ENCODE measurements around the gene GALNT17. TPM values are rescaled to one million over a fixed set of nuclear protein-coding genes. Genes with fewer than 3 reads are reported as not detected.

GALNT17 gene
- total RNA-seq, 1 experiment from 2014 or later: not detected

DNA sequence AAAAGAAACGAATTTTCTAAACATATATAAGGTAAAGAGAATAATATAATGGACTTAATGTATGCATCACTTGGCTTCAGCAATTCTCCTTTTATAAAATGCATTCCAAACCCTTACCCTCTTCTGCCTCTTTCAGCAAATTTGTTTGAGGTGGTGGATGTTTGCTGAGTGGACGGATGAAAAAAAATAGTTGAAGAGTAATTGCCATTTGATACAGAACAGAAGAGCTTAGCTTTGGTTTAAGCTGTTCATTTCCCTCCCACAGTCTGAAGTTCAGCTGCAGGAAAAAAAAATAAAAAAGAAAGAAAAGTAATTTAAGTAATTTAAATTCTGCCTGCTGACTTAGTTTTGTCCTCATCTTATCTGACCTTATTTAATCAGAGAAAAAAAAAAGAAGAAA lies 138.6 kb downstream of the GALNT17 start:
- no peak overlapping the region for H3K4me2 ChIP-seq
- no TSS peak for BruUV-seq (replicated peaks)
- no peak overlapping the region for H3K4me3 ChIP-seq
- H3K4me1 ChIP-seq (replicated peaks; ENCODE audit: insufficient read depth): no peaks in the 10 kb centered on the region
- no peaks in the 10 kb centered on the region for H3K9me2 ChIP-seq (ENCODE audit: insufficient read depth)
- DNase-seq: no peak
- H3K27me3 ChIP-seq (ENCODE audit: insufficient read depth, low read depth): peaks cover 2% of the 10 kb centered on the region; the same call in 1 of the 2 replicates
- H3K36me3 ChIP-seq (ENCODE audit: low read depth): no peaks in the 10 kb centered on the region
- intact Hi-C loops (cut with micrococcal nuclease; ENCODE audit: unreplicated experiment): no loop called here
- no peaks in the 10 kb centered on the region for H3K9me3 ChIP-seq (ENCODE audit: insufficient read depth, low read depth)
- no peak overlapping the region for H3K27ac ChIP-seq
- H3F3A ChIP-seq (ENCODE audit: insufficient read depth, low read depth): no peaks in the 10 kb centered on the region
- ChIA-PET POLR2A (ENCODE audit: unreplicated experiment) (no interaction called here), CTCF (no interaction called here)
- no peak for TF ChIP-seq EZH2 (IDR thresholded peaks at IDR 0.05; ENCODE audit: low read depth)
- H4K20me1 ChIP-seq (ENCODE audit: insufficient read depth): no peaks in the 10 kb centered on the region
- H2AFZ ChIP-seq: no peak overlapping the region
- H3K79me2 ChIP-seq (ENCODE audit: low read depth): no peaks in the 10 kb centered on the region

GRCh38 chr7:71271203-71271602 lies 139.3 kb downstream of the GALNT17 start:
- Histone ChIP-seq H3K4me2 (no peak overlapping the region), H4K20me1 (ENCODE audit: insufficient read depth) (no peaks in the 10 kb centered on the region), H3K4me3 (no peak overlapping the region), H3F3A (ENCODE audit: insufficient read depth, low read depth) (no peaks in the 10 kb centered on the region), H3K27me3 (ENCODE audit: insufficient read depth, low read depth) (peaks cover 3% of the 10 kb centered on the region; the same call in 1 of the 2 replicates), H3K36me3 (ENCODE audit: low read depth) (no peaks in the 10 kb centered on the region), H3K27ac (no peak overlapping the region), H2AFZ (no peak overlapping the region), H3K4me1 (replicated peaks; ENCODE audit: insufficient read depth) (no peaks in the 10 kb centered on the region), H3K9me3 (ENCODE audit: insufficient read depth, low read depth) (no peaks in the 10 kb centered on the region), H3K9me2 (ENCODE audit: insufficient read depth) (no peaks in the 10 kb centered on the region), H3K79me2 (ENCODE audit: low read depth) (no peaks in the 10 kb centered on the region)
- CTCF ChIA-PET: no interaction called here
- no TSS peak for BruUV-seq (replicated peaks)
- intact Hi-C loops (cut with micrococcal nuclease; ENCODE audit: unreplicated experiment): no loop called here
- no peak for TF ChIP-seq CTCF (conservative IDR thresholded peaks at IDR 0.05)
- TF ChIP-seq EZH2 (IDR thresholded peaks at IDR 0.05; ENCODE audit: low read depth): no peak
- POLR2A ChIA-PET (ENCODE audit: unreplicated experiment): no interaction called here
- no peak for DNase-seq

DNA sequence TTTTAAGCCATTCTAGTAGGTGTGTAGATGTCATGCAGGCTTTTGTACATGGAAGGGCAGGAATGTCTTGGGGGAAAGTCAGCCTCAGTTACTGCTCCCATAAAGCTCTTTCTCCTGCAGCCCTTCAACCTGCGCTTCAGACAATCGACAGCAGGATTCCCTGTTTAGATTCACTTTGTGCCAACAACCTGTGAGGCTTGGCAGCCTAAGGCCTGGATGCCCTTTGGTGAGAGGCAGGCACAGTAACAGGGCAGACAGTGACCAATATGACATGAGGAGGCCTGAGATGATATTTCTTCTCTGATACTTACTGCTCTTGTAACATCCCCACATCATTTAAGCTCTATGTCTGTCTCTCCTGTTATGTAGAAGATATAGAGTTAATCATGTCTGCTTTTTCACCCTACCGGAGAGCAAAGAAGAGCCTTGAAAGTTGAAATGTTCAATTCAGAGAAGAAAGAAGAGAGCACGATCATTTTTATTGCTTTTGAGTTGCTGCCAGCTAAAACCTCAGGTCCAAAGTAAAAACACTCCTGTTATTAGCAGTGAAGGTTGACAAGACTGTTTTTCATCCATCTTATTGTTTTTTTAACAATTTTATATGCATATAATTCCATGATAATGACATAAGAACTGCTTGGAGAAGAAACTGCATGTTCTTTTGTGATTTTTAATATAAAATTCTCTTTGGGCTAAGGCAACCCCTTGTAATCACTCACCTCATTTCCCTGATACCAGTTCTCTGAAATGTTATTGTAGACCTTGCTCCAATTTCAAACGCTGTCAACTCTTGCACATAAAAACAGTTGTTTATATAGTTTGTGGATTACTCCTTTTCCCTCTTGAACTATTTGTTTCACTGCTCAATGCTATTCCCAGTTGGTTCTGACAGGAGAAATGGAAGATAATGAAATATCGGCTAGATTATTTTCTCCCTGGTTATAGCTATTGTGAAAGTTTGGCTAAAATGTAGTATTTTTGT lies 140.9 kb downstream of the GALNT17 start:
- ChIA-PET CTCF (no interaction called here), POLR2A (ENCODE audit: unreplicated experiment) (no interaction called here)
- no peaks in the 10 kb centered on the region for H3K9me3 ChIP-seq (ENCODE audit: insufficient read depth, low read depth)
- H3K4me3 ChIP-seq: no peak overlapping the region
- no peaks in the 10 kb centered on the region for H3K79me2 ChIP-seq (ENCODE audit: low read depth)
- BruUV-seq (replicated peaks): no TSS peak
- no peaks in the 10 kb centered on the region for H3K9me2 ChIP-seq (ENCODE audit: insufficient read depth)
- no peaks in the 10 kb centered on the region for H3F3A ChIP-seq (ENCODE audit: insufficient read depth, low read depth)
- no peaks in the 10 kb centered on the region for H3K4me1 ChIP-seq (replicated peaks; ENCODE audit: insufficient read depth)
- no peak for TF ChIP-seq EZH2 (IDR thresholded peaks at IDR 0.05; ENCODE audit: low read depth)
- no peak for TF ChIP-seq CTCF (conservative IDR thresholded peaks at IDR 0.05)
- H3K27ac ChIP-seq: no peak overlapping the region
- H3K4me2 ChIP-seq: no peak overlapping the region
- H2AFZ ChIP-seq: no peak overlapping the region
- intact Hi-C loops (cut with micrococcal nuclease; ENCODE audit: unreplicated experiment): no loop called here
- DNase-seq: no peak
- H4K20me1 ChIP-seq (ENCODE audit: insufficient read depth): no peaks in the 10 kb centered on the region
- H3K27me3 ChIP-seq (ENCODE audit: insufficient read depth, low read depth): peaks cover 3% of the 10 kb centered on the region; the same call in 1 of the 2 replicates
- no peaks in the 10 kb centered on the region for H3K36me3 ChIP-seq (ENCODE audit: low read depth)
